GM12891 (cell line): ENCODE results near the gene GABRE.

ENCODE experiments used
- PAX5 ChIP-seq: IDR thresholded peaks from 2 replicates; pipeline ENCODE4 v1.6.1; 2011; ENCODE audit warnings: low read length, moderate library complexity, mild to moderate bottlenecking; ENCODE audit not compliant: insufficient read depth, severe bottlenecking
- POLR2A ChIP-seq: IDR thresholded peaks from 2 replicates; pipeline ENCODE4 v1.6.1; 2011; ENCODE audit warnings: low read depth, low read length, control low read depth
- POLR2AphosphoS5 ChIP-seq: IDR thresholded peaks from 2 replicates; pipeline ENCODE4 v1.6.1; 2011; ENCODE audit warnings: low read depth, low read length, control low read depth
- POU2F2 ChIP-seq: IDR thresholded peaks from 2 replicates; pipeline ENCODE4 v1.6.1; 2011; ENCODE audit warnings: low read depth, mild to moderate bottlenecking, control low read depth, low read length, moderate library complexity
- TAF1 ChIP-seq: IDR thresholded peaks from 2 replicates; pipeline ENCODE4 v1.6.1; 2011; ENCODE audit warnings: low read depth, low read length, control low read depth

DNA sequence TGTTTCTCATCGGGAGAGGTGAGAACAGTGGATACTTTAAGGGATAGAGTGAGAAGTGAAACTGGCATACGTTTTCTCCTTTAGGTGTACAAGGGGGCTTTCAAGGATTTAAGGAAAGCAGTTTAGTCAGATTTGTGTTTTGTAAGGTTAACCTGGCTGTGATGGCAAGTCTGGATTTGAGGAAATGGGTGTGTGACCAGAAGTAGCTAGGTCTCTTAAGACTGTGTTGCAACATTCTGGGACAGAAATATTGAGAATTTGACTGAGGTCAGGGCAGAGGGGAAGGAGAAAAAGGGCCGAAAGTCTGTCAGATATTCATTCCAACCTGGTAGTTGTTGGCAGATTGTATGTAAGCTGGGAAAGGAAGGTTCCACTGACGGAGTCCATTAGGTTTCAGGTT is 10.4 kb upstream of the GABRE start:
- TF ChIP-seq TAF1 (no peak), POLR2A (no peak), POLR2AphosphoS5 (no peak), PAX5 (no peak), POU2F2 (no peak)
